HG03196 (cell line): ENCODE measurements around the gene LYZ.
A peak's percentile ranks its signal among the peaks of the same experiment; 100 is the strongest.
"Not testable (repeated sequence)": the region's sequence is repeated elsewhere in the genome, so short reads cannot be mapped to it uniquely, and the experiment has no call there.

ENCODE experiments used
- ATAC-seq: cut with Tn5 transposase; IDR thresholded peaks from one replicate; pipeline ENCODE4 v1.9.1; 2021; ENCODE audit not compliant: unreplicated experiment

The LYZ gene

GRCh38 chr12:69348162-69348938 is at the start of gene LYZ:
TSS of gene LYZ (plus strand) at chr12:69348381. CDS start at chr12:69348409, 28 bp downstream.
- ATAC-seq: no peak

DNA sequence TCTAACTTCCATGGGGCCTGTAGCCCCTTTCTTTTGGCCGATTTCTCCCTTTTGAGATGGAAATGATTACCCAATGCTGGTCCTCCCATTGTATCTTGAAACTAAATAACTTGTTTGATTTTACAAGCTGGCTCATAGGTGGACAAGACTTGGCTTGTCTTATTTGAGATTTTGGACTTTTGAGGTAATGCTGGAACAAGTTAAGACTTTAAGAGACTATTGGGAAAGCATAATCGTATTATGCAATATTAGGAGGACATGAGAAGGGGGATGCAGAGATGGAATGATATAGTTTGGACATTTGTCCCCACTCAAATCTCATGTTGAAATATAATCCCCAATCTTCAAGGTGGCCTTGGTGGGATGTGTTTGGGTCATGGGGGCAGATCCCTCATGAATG is 49.2 kb upstream of the LYZ start:
- no peak for ATAC-seq

DNA sequence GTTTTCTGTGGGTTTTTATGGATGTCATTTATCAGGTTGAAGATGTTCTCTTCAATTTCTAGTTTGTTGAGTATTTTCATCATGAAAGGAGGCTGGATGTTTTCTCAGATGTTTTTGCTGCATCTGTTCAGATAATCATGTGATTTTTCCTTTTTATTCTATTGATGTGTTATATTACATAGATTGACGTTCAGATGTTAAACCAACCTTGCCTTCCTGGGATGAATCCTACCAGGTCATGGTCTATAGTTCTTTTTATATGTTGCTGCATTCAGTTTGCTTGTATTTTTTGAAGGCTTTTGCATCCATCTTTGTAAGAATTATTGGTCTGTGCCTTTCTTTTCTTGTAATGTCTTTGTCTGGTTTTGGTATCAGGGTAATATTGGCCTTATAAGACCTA is 43.9 kb upstream of the LYZ start:
- ATAC-seq: no peak

- ATAC-seq: no peak
These were observed 38.7 kb upstream of the LYZ start for GRCh38 chr12:69309461-69309860.

DNA sequence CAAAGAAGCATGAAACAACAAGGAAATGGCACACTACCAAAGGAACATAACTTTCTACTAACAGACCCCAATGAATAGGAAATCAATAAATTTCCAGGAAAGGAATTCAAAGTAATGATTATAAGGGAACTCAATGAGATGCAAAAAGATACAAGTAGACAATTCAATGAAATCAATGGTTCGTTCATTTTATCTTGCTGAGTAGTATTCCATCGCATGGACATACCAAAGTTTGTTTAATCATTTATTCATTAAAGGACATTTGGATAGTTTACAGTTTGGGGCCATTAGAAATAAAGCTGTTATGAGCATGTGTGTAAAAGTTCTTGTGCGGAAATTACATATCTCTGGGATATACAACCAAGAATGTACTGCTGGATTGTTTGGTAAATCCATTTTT is 35.0 kb upstream of the LYZ start:
- ATAC-seq: no peak

DNA sequence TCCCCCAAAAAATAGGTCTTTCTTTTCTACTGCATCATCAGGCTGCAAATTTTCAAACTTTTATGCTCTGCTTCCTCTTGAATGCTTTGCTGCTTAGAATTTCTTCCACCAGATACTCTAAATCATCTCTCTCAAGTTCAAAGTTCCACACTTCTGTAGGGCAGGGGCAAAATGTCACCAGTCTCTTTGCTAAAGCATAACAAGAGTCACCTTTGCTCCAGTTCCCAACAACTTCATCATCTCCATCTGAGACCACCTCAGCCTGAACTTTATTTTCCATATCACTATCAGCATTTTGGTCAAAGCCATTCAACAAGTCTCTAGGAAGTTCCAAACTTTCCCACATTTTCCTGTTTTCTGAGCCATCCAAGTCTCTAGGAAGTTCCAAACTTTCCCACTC is 31.4 kb upstream of the LYZ start:
- not testable (repeated sequence) for ATAC-seq

DNA sequence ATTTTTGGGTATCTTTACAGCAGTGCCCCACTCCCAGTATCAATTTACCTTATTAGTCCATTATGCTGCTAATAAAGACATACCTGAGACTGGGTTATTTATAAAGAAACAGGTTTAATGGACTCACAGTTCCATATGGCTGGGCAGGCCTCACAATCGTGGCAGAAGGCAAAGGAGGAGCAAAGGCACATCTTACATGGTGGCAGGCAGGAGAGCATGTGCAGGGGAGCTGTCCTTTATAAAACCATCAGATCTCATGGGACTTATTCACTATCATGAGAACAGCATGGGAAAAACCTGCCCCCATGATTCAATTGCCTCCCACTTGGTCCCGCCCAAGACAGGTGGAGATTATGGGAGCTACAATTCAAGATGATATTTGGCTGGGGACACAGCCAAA is 30.9 kb upstream of the LYZ start:
- not testable (repeated sequence) for ATAC-seq

- ATAC-seq: no peak
These were observed 30.0 kb upstream of the LYZ start for GRCh38 chr12:69318225-69318624.

- ATAC-seq: no peak
These were observed 26.8 kb upstream of the LYZ start for GRCh38 chr12:69321351-69321750.

GRCh38 chr12:69324797-69325466 is 23.2 kb upstream of the LYZ start:
- ATAC-seq: peak; percentile 84

GRCh38 chr12:69328426-69328825 is 19.8 kb upstream of the LYZ start:
- ATAC-seq: no peak

- no peak for ATAC-seq
These were observed 18.3 kb upstream of the LYZ start for GRCh38 chr12:69329669-69330428.

- ATAC-seq: peak; percentile 78
These were observed 17.4 kb upstream of the LYZ start for GRCh38 chr12:69330475-69331473.

DNA sequence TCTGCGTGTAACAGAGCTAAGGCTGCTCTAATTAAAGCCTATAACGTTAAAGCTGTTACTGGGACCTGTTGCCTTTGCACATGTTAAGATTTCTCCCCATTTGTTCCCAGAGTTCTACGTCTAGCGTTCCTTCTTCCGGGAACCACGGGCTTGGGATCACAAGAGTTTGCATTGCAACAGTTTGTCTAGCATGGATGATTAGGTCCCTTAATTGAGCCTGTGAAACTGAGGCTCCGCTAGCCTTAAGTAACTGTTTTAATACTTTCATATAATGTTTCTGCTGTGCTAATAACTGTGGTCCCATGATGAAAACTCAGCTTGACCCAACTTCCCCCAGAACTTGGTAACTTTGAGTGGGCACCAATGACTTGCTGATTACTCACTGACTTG is 16.7 kb upstream of the LYZ start:
- ATAC-seq: no peak

DNA sequence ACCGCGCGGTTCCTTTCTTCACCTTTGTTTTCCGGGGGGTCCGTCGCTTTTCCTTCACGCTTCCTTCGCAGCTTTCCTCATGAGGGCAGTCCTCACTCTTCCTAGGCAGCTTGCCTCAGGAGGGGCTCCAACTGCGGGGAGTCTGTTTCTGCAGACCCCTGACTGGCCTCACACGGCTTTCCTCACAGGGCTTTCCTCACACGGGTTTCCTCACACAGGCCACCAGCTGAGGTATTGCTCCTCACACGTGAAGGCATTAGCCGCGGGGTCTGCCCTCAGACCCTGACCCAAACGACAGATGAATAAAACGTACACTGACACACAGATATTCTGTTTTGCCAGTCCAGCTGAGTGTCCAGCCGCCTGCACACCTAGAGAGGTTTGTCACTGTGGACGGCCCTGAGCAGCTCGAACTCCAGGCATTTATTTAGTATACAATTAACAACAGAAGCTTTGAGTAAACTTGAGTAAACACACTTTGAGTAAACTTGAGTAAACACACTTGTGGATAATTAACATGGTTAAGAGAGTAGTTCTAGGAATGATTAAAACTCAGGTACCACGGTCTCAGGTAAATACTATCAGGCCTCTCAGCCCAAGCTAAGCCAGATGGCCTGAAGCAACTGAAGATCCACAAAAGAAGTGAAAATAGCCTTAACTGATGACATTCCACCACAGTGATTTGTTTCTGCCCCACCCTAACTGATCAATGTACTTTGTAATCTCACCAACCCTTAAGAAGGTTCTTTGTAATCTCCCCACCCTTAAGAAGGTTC is 16.1 kb upstream of the LYZ start:
- no peak for ATAC-seq

- no peak for ATAC-seq
These were observed 15.3 kb upstream of the LYZ start for GRCh38 chr12:69332815-69333358.

- ATAC-seq: no peak
These were observed 14.0 kb upstream of the LYZ start for GRCh38 chr12:69334158-69334557.

DNA sequence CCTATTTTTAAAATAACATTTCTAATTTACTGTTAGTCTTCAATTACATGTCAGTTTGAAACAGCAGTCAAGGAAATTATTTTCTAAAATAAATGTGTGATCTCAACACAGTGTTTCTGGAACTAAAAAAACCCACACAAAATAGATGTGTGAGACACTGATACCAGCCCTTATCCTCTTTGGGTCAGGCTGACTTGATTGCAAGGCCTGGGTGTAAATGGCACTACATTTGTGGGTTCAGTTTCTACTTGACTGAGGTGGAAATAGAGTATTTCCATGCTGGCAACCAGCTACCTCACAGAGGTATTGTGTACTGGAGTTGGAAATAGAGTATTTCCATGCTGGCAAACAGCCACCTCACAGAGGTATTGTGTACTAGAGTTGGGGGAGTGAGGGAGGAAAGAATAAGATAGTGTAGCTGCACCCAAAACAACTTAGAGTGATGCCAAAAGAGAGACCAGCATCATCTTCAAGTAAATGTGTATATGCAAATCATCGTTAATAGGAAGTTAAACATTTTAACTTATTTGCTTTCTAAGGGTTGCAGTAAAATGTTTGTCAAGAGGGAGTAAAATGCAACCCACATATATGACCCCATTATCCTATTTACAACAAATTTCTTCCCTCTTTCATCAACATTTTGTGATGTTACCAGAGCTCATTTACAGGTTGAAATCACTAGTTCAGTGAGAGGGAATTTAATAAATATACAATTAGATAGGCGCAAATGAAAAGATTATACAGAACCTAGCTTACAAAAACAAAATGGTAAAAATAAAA is 10.7 kb upstream of the LYZ start:
- no peak for ATAC-seq
